CD4-positive, alpha-beta T cell treated with Interleukin-15 for 1 hour (primary cell): ENCODE results near the gene H2BK1.
A peak's percentile ranks its signal among the peaks of the same experiment; 100 is the strongest.

Experiments
- DNase-seq: peaks from one replicate; pipeline ENCODE4 v3.0.0-alpha.2; 2020

Gene H2BK1

DNA sequence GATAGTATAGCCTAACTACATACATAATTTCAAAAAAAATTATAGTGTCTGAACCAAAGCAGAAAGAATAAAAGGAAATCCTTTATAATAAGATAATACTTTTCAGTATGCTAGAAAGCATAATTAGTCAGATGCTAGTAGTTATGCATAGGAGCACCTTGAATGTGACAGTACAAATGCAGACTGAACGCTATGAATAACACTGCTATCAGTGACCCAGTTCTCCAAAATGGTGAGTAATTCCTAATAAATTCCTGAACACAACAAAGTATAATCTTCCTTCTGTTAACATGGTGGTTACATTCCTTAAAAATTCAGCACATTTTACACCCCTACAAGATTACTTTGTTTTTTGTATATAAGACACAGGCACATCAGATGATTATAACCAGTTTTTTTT is 20.8 kb upstream of the H2BK1 start:
- no peak for DNase-seq

DNA sequence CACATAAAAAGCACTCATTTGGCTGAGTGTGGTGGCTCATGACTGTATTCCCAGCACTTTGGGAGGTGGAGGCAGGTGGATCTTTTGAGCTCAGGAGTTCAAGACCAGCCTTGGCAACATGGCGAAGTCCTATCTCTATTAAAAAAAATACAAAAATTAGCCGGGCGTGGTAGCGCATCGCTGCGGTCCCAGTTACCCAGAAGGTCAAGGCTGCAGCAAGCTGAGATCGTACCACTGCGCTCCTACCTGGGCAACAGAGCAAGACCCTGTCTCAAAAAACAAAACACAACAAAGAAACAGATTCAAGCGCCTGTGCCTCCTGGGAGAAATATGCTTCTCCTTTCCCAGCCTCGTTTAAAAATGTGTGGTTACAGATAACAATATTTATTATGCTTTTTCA is 19.0 kb upstream of the H2BK1 start:
- no peak for DNase-seq

DNA sequence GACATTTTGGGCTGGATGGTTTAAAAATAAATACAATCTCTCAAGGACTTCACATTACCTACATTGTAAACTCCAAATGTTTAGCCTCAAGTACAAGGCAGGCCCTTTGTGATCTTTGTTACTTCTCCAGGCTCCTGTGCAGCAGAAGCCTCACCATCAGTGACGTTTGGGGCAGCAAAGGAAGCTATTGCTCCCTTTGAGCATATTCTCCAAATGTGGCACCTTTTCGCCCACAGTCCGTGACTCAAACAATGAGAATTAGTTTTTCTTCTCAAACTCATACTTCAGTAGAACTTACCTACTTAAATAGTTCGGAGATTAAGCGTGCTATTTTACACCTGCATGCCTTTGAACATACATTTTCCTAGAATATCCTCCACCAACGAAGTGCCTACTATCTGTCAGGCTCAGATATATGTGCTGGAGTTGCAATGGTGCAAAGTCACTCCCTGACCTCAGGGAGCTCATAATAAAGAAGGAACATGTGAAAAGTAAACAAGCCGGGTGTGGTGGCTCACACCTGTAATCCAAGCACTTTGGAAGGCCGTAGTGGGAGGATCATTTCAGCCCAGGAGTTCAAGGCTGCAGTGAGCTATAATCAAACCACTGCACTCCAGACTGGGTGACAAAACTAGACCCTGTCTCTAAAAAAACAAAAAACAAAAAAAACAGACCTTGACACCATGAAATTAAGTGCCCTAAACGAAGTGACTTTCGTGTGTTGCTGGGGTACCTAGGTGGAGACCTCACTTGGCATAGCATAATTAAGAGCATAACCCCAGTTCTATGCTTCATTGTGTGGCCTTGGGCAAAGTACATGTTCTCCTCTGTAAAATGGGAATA is 18.0 kb upstream of the H2BK1 start:
- DNase-seq: no peak

DNA sequence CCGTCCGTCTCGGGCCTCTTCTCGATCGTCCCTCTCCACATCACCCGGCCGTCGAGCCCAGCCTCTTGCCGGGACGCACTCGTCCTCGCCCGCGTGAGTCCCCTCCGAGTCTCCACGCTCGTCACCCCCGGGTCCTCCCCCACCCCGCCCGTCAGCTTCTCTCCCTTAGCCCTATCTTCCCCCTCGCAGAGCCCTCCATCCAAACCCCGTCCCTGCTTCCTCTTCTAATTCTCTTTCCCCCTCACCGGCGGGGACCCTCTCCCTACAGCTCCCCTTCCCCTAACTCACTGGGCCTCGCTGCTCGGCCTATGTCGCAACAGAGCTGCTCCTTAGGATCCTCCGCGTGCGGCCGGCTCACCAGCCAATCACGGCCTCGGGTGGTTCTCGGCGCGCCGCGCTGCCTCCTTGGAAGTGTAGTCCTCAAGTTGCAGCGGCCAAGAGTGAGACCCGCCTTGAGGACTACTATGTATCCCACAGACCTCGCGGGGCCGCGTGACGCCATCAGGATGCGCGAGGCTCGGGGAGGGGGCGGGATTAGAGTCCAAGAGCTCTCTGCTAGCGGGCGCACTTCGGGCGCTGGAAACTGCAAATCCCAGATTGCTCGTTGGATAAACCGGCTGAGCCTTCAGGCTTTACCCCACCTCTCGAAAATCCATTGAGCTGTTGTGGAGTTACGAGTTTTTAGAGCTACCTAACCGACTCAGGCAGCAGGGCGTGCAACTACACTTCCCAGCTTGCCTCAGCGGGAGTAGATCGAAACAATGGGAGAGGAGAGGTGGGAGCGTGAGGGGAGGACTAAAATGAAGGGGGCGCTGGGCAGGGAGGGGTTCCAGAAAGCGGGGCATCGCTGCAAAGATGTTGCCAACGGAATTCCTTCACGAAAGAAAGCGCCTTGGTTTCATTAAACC is 16.8 kb upstream of the H2BK1 start, which contains the start of gene ABCF2:
ABCF2 (minus strand) TSS at position 331 of the 908 bp plus-strand sequence. CDS start 747 bp downstream, outside the sequence.
- peak; percentile 96 for DNase-seq

DNA sequence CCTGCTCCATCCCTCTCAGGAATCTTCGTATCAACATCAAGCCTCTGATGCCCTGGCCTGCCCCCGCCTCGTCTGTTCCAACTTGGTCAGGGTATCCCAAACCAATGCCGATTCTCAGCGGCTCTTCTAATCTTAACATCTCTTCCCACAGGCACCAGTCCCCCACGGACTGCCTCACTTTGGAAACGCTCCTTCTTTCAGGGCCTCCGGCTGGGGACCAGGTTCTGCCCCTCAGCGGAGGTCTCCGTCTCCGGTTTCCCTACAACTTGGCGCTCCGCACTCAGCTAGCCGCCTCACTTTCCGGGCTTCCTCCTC is 16.2 kb upstream of the H2BK1 start:
- no peak for DNase-seq

DNA sequence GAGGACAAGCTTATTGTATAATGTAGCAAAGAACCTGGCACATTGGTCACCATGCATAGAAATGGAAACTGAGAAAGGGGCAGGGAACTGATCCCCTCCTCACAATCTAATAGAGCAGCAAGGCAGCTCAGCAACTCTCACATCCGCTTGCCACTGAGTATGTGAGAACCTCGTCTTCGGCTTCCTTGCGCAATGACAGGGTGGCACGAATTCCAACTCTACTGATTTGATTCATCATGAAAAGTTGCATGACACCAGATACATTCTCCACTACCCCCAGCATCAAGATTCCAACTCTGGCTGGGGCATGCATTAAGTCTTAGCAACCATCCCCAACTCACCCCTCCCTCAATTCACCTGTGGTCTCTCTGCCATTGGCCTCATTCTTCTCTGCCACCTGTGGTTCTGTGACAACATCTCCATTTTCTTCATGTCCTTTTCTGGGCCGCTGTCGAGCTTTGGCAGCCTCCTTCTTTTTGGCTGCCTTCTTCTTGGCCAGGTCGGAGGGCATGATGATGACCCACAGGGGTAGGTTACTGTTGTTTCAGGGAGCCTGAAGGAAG is 15.7 kb upstream of the H2BK1 start:
- DNase-seq: no peak

DNA sequence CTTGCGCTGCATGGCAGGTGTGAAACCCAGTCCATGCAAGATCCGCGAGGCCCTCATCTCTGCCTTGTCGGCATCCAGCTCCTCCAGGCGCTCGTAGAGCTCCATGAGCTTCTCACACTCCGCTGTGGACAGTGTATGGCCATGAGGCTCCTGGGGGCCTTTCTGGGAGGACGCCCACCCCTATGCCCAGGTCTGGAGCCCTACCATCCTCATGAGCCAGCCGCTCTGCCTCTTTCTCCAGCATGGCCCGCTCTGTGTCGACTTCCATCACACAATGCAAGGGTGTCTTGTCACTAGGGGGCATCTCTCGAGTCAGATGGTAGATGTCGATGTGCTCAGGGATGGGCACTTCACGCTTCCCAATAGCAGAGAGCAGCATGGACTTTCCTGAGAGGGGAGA is 13.4 kb upstream of the H2BK1 start:
- DNase-seq: no peak

DNA sequence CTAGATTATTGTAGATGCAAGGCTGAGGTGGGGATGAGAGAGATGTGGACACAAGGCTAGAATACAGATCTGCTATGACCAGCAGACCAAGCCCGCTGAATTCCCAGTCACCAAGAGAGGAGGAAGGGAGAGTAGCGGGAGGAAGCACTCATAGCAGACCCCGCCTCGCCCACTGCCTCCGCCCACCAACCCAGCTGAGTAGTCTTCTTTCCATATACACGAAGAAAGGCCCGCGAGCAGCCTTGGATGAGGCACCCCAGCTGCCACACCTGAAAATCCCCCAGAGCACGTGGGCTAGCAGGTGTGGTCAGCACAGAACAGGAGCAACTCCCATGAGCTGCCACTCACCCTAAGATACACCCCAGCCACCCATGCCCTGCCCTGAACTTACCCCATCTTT is 7.9 kb upstream of the H2BK1 start:
- no peak for DNase-seq

DNA sequence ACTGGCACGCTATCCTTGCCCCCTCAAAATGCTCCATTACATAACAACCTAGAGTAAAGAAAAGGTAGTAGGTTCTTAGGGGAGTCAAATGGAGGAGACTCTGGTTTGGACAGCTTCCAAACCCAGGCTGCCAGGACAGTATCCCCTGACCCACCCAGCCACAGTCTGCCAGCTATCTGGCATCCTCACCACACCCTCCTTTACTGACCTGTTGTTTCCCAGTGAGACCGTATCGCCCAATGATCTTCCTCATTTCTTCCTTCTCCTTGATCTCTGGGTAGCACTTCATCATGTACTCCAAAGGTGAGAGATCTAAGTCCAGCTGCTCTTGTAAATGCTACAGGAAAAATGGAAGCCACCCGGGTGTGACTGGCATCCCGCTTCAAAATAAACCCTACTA is 5.1 kb upstream of the H2BK1 start:
- no peak for DNase-seq

DNA sequence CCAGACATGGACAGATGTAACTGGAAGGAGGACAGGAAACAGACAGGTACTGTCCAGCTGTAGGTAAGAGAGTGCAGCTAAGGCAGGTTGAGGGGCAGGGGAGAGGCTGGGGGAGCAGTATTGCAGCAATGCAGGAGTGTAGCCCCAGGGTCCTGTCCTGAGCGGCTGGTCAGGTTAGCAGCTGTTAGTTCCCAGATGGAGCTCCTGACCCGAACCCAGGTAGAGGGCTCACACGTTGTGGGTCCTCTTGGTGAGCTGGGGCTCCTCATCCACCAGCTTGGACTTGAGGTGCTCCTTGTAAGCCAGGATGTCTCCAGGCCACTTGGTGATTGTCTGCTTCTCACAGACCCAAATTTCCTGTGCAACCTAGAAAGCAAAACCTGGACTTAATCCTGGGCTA is 3.5 kb upstream of the H2BK1 start:
- DNase-seq: no peak

DNA sequence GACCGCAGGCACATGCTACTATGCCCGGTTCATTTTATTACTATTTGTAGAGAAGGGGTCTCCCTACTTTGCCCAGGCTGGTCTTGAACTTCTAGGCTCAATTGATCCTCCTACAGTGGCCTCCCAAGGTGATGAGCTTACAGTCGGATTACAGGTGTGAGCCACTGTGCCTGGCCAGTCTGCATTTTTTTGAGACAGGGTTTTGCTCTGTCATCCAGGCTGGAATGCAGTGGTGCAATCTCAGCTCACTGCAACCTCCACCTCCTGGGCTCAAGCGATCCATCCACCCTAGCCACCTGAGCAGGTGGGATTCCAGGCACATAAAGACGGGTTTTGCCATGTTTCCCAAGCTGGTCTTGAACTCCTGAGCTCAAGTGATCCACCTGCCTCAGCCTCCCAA is 2.3 kb upstream of the H2BK1 start:
- no peak for DNase-seq

DNA sequence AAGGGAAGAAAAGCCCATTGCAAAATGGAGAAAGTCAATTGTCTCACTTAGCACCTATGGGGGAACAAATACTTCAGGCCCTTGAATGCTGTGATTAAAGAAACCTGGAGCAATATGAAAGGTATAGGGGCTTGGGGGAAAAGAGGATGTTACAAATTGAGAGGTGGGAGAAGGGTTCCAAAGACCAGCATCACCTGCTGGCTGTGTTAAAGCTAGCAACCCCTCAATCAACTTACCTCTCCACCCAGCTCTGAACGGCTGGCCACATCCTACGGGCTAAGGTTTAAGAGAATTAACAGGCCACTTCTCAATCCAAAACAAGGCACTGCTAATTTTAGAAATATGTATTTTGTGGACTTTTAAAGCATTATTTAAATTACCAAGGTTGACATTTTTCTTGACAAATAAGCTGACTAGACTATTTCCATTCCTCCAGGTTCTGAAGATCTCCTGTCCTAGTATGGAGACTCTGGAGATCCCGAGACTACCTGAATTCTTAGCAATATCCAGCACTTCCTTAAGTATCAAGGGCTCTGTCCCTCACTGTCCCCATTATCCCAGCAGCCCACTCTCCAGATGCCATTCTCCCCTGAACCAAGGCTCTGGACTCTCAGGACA is 976 bp upstream of the H2BK1 start:
- no peak for DNase-seq

DNA sequence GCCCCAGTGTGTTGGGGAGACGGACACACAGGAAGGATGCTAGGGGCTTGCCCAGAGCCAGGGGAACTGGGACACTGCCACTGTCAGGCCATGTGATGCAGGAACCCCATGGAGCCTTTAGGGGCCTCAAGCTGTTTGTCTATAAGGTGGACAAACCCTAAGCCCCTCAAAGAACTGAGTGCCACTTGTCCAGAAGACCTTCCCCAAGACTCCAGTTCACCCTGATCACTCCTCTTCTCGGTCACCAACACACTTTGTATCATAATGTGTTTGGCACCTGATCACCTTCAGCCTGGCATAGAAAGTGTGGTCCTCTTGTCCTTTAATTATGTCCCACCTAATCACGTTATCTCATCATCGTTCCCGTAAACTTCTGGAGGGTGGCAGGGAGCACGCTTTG is 700 bp downstream of the H2BK1 start:
- no peak for DNase-seq

DNA sequence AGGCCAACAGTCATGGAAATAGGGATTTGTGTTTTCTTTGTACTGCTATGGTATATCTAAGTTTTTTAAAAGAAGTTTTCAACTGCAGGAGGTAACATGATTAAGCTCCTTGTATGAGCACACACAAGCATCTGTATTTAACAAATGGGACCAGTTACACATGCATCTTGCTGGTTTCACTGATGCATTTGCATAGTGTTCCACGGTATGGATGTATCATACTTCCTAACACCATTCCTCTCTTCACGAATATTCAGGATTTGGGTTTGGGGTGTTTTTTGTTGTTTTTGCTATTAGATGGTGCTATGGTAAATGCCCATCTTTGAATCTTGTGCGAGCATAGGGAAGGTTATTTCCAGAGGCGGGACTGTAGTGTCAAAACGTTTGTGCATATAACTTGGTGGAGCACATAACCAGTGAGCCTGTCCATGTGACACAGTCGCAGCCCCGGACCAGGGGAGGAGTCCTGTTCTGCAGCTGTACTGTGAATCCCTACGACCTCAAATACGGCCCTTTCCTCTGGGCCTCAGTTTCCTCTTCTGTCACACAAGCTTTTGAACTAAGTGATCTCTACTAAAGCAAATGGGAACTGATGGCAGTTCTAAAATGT is 1.9 kb downstream of the H2BK1 start:
- DNase-seq: no peak

DNA sequence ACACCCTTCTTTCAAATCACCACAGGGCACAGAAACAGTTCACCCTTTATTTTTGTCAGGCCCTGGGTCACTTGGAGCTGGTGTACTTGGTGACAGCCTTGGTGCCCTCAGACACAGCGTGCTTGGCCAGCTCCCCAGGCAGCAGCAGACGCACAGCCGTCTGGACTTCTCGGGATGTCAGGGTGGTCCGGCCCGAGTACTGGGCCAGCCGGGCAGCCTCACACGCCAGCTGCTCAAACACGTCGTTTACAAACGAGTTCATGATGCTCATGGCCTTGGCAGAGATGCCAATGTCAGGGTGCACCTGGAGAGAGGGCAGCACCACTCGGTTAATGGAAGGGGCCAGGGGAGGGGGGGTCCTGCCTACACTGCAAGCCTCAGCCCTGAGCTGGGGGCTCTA is 2.5 kb downstream of the H2BK1 start:
- DNase-seq: no peak

DNA sequence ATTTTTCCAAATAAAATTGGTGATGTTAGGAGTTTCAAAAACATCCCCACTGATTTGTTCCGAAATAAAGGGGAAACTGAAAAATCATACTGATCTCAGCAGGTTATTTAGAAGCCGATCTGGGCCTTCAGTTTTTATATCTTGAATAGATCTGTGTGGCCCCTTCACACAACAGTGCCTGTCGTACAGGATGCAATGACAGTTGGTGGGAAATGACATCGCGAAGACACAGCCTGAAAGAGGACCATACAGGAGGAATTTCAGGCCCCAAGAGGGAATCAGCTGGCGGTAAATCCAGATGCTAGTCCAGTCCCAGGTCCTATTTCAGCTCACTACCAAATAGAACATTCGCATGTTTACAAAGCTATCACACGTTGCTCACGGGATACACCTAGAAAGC is 3.0 kb downstream of the H2BK1 start:
- DNase-seq: no peak

DNA sequence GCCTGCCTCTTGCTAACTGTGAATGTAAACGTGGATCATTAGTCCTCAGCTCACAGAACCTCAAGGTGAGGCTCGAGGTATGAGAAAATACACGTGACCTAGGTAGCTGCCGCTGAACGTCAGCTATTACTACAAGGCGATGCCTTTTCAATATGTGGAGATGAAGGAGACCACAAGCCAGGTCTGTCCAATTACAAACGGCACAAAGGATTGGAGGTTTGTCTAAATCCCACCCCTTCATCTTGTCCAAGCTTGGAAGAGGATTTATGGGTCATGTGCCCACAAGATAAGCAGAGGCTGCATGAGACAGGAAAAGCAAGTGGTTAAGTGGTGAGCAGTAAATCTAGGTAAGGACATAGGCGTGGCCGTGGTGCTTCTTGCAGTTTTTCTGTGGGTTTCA is 3.4 kb downstream of the H2BK1 start:
- no peak for DNase-seq

DNA sequence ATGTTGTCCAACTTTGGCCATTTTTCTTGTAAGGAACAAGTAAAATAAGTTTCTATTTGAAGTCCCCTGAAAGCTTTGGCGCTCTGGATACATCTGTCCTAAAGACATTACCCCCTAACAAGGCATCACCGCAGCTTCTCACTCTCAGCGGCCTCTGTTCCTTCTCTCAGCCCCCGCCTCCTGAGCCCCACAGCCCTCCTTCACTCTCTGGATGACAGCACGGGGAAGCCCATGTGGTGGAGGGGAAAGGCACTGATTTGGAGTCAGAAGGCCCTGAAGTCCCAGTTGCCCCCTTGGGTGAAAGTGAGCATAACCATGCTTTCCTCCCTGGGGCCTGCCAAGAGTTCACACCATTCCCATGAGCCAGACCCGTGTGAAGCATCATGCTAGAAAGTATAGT is 4.6 kb downstream of the H2BK1 start:
- no peak for DNase-seq

DNA sequence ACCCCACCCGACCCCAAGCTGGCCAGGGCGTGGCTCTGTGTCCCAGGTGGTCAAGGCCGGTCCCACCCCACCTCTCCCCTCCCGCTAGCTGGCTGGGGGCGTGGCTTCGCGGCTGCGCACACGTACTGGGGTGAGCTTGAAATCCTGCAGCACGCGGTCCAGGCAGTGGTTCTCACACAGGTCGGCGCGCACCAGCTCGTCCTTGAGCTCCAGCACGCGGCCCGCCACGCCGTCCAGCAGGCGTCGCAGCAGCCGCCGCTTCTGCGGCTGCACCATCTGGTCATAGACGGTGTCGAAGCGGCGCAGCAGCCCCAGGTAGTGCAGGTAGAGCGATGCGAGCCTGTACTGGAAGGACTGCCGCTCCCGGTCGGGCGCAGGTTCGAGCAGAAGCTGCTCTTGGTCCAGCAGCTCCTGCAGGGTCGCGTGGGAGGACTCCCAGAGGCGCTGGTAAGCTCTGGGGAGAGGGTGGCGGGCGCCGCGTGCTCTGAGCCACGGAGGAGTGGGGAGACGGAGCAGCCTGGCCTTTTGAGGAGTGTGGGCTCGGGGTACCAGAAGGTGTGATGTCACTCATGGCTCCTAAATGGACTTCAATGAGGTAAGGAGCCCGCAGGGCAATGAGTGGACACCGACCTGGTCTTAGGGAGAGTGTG is 5.8 kb downstream of the H2BK1 start:
- DNase-seq: no peak

DNA sequence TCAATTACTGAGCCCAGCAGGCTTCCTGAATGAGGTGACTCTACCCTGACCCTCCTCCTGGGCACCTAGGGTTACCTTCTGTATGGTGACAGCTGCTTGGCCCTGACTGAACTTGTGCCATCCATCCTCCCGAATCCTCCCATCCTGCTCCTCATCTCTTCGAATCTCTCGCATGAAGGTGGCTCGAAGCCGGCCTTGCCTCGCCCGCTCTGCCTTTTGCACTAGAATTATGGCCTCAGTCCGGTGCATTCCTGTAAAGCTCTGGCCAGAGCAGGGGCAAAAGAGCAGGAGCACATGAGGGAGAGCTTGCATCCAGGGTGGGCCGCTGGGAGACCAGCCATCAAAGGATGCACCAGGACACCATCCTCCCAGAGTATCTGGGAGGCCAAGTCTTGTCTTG is 7.5 kb downstream of the H2BK1 start:
- DNase-seq: no peak

DNA sequence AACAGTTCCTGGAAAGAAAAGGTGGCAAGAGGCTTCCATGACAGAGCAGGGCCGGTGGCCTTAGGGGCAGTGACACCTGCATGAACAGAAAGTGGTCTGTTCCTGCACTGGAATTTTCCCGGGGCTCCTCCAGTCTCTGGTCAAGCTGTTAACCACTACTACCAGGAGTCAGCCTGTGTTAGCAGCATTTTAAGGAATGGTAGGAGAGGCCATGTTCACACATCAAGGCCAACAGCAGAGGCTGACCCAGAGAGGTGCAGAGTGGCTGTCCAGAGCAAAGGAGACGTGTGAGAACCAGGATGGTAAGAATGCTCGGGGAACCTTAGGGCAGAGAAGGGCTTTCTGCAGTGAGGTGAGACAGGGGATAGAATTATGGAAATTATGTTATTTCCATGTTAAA is 8.5 kb downstream of the H2BK1 start:
- no peak for DNase-seq

DNA sequence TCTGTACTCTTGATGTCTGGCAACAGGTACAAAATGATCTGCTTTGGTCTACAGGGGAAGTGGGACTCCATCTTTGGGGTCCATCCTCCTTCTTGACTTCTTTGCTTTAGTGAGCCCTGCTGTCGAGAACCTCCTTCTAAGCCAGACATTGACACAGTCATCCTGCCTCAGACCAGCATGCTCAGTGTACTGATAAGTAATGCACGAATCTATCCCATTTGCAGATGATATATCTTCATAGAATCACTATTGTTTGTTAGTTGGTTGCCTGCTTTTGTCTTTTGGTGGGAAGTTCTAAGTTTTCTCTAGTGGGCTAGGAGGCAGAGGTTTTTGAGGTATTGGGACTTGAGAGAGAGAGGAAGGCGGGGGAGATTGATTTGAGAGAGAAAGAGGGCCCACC is 8.9 kb downstream of the H2BK1 start:
- DNase-seq: no peak
